ENCODE data around the gene SMYD3.

Gene SMYD3

GRCh38 chr1:246515390-246516005 lies 8.4 kb upstream of the SMYD3 start:
- no peak for DNase-seq (ENCODE audit: low spot score)

GRCh38 chr1:246513619-246514343 lies 6.7 kb upstream of the SMYD3 start:
- no peak for DNase-seq (ENCODE audit: low spot score)

GRCh38 chr1:246513041-246513440 lies 6.0 kb upstream of the SMYD3 start:
- DNase-seq (ENCODE audit: low spot score) = no peak

GRCh38 chr1:246512635-246513034 lies 5.6 kb upstream of the SMYD3 start:
- DNase-seq (ENCODE audit: low spot score) = no peak

GRCh38 chr1:246512230-246512629 lies 5.2 kb upstream of the SMYD3 start:
- DNase-seq (ENCODE audit: low spot score) = no peak

- DNase-seq (ENCODE audit: low spot score) = no peak
These were observed 4.1 kb upstream of the SMYD3 start for GRCh38 chr1:246511203-246511602.

GRCh38 chr1:246510147-246511030 lies 3.3 kb upstream of the SMYD3 start:
- no peak for DNase-seq (ENCODE audit: low spot score)

GRCh38 chr1:246508897-246509688 lies 2.0 kb upstream of the SMYD3 start:
- no peak for DNase-seq (ENCODE audit: low spot score)

- DNase-seq (ENCODE audit: low spot score) = no peak
These were observed 759 bp downstream of the SMYD3 start for GRCh38 chr1:246506367-246506673.

- no peak for DNase-seq (ENCODE audit: low spot score)
These were observed 3.7 kb downstream of the SMYD3 start for GRCh38 chr1:246503341-246503740.

- peak; percentile 53 for DNase-seq (ENCODE audit: low spot score)
These were observed 9.7 kb downstream of the SMYD3 start for GRCh38 chr1:246497331-246497915.

- DNase-seq (ENCODE audit: low spot score) = peak; percentile 76
These were observed 14.4 kb downstream of the SMYD3 start for GRCh38 chr1:246492611-246493245.

GRCh38 chr1:246491551-246492053 lies 15.5 kb downstream of the SMYD3 start:
- no peak for DNase-seq (ENCODE audit: low spot score)

- DNase-seq (ENCODE audit: low spot score) = no peak
These were observed 18.4 kb downstream of the SMYD3 start for GRCh38 chr1:246488674-246489073.

GRCh38 chr1:246483569-246483933 lies 23.5 kb downstream of the SMYD3 start:
- DNase-seq (ENCODE audit: low spot score) = peak; percentile 19

- DNase-seq (ENCODE audit: low spot score) = peak; percentile 14
These were observed 24.1 kb downstream of the SMYD3 start for GRCh38 chr1:246482805-246483568.

GRCh38 chr1:246479061-246479460 lies 28.0 kb downstream of the SMYD3 start:
- DNase-seq (ENCODE audit: low spot score) = no peak

- DNase-seq (ENCODE audit: low spot score) = no peak
These were observed 29.4 kb downstream of the SMYD3 start for GRCh38 chr1:246477634-246478033.

GRCh38 chr1:246476771-246477170 lies 30.3 kb downstream of the SMYD3 start:
- no peak for DNase-seq (ENCODE audit: low spot score)

- no peak for DNase-seq (ENCODE audit: low spot score)
These were observed 35.4 kb downstream of the SMYD3 start for GRCh38 chr1:246471688-246472087.
